Endothelial cell of umbilical vein (primary cell): ENCODE data around the gene TFDP1. TPM values are rescaled to one million over a fixed set of nuclear protein-coding genes. Genes with fewer than 3 reads are reported as not detected.

Experiments used
- BruUV-seq: library from RNA; stranded (reverse); fragments of 400-500 nt; replicated peaks from 2 replicates; lab custom pipeline; 2021; lab: Mats Ljungman, UMichigan
- CTCF ChIA-PET: fragments of 300-600, 350-600 bp; sonication (Branson Sonifier 250); formaldehyde crosslinking; loops from one replicate; lab custom pipeline; 2021; ENCODE audit warnings: antibody characterized with exemption, inconsistent platforms; lab: Charles Lee
- POLR2A ChIA-PET: fragments of 300-600, 350-600 bp; sonication (Branson Sonifier 250); formaldehyde crosslinking; loops from one replicate; lab custom pipeline; 2021; ENCODE audit warnings: antibody characterized with exemption, inconsistent platforms; lab: Charles Lee
- DNase-seq: peaks from one replicate; pipeline ENCODE4 v3.0.0-alpha.2; 2011; ENCODE audit warnings: low read depth, low spot score
- FAIRE-seq: peaks from 2 replicates; lab custom pipeline; 2011; peaks lifted over from hg19 to GRCh38; lab: Jason Lieb, UNC
- H2AFZ ChIP-seq: 2 replicates; pipeline ENCODE4 v1.6.0; 2012; ENCODE audit warnings: low read depth, low read length, control low read depth, inconsistent platforms
- H3K27ac ChIP-seq: 2 replicates; pipeline ENCODE4 v1.5.1; 2011; ENCODE audit warnings: low read depth, mild to moderate bottlenecking, control low read depth, low read length, moderate library complexity; ENCODE audit not compliant: insufficient read depth
- H3K27me3 ChIP-seq, 2 experiments: 2 replicates each; pipeline versions ENCODE4 v1.6.0 to v1.6.1; 2011; ENCODE audit warnings: low read length in 2 of 2, mixed read lengths in 1 of 2; ENCODE audit not compliant: control insufficient read depth in 2 of 2, insufficient read depth in 2 of 2
- H3K36me3 ChIP-seq, 2 experiments: 2 replicates in 1 of 2; 3 replicates in 1 of 2; pipeline ENCODE4 v1.5.1; 2011; ENCODE audit warnings: low read length in 2 of 2, mild to moderate bottlenecking in 1 of 2, moderate library complexity in 1 of 2; ENCODE audit not compliant: control insufficient read depth in 2 of 2, insufficient read depth in 2 of 2; ENCODE audit errors: extremely low read depth in 1 of 2
- H3K4me1 ChIP-seq: 3 replicates; pipeline ENCODE4 v1.5.1; 2011; ENCODE audit warnings: mild to moderate bottlenecking, low read length; ENCODE audit not compliant: control insufficient read depth, insufficient read depth; ENCODE audit errors: extremely low read depth
- H3K4me2 ChIP-seq: 2 replicates; pipeline ENCODE4 v1.6.1; 2011; ENCODE audit warnings: low read length, control low read depth, mixed read lengths; ENCODE audit not compliant: insufficient read depth
- H3K4me3 ChIP-seq, 3 experiments: fragments of 200-600 bp in 1 of 3; sonication (generic), shearing (Covaris generic) in 1 of 3; replicated peaks in 1 of 3; 2 replicates each; pipeline ENCODE4 v1.5.1; 2011 to 2016; ENCODE audit warnings: control low read depth in 3 of 3, low read length in 3 of 3, mild to moderate bottlenecking in 2 of 3, inconsistent platforms in 1 of 3, low read depth in 1 of 3, moderate library complexity in 1 of 3; ENCODE audit not compliant: insufficient read depth in 1 of 3
- H3K79me2 ChIP-seq: 2 replicates; pipeline ENCODE4 v1.6.0; 2012; ENCODE audit warnings: low read length, inconsistent platforms; ENCODE audit not compliant: control insufficient read depth, insufficient read depth
- H3K9ac ChIP-seq: replicated peaks from 2 replicates; pipeline ENCODE3; 2011; ENCODE audit warnings: low read length, control low read depth; ENCODE audit not compliant: insufficient read depth; ENCODE audit errors: extremely low read depth
- H3K9me1 ChIP-seq: replicated peaks from 3 replicates; pipeline ENCODE4 v1.6.0; 2011; ENCODE audit warnings: mild to moderate bottlenecking, low read length; ENCODE audit not compliant: control insufficient read depth, insufficient read depth; ENCODE audit errors: extremely low read depth
- H3K9me3 ChIP-seq: replicated peaks from 2 replicates; pipeline ENCODE4 v1.5.1; 2012; ENCODE audit warnings: low read length, inconsistent platforms; ENCODE audit not compliant: control insufficient read depth, insufficient read depth
- H4K20me1 ChIP-seq: replicated peaks from 2 replicates; pipeline ENCODE3; 2011; ENCODE audit warnings: mild to moderate bottlenecking, low read length; ENCODE audit not compliant: control insufficient read depth, insufficient read depth; ENCODE audit errors: extremely low read depth
- CTCF ChIP-seq, 2 donors: IDR thresholded peaks; 1 replicate in 1 of 2; 2 replicates in 1 of 2; pipeline ENCODE4 v1.5.1; 2011; ENCODE audit warnings: low read length in 2 of 2, mild to moderate bottlenecking in 2 of 2, moderate library complexity in 2 of 2, control low read depth in 1 of 2, inconsistent platforms in 1 of 2, low read depth in 1 of 2; ENCODE audit not compliant: insufficient read depth in 1 of 2; ENCODE audit errors: extremely low read depth in 1 of 2
- EZH2 ChIP-seq: IDR thresholded peaks from 2 replicates; pipeline ENCODE4 v1.6.1; 2012; ENCODE audit warnings: borderline replicate concordance, low read depth, mild to moderate bottlenecking, moderate library complexity, low read length, inconsistent platforms; ENCODE audit not compliant: severe bottlenecking
- FOS ChIP-seq: IDR thresholded peaks from 2 replicates; pipeline ENCODE4 v1.6.1; 2011; ENCODE audit warnings: mild to moderate bottlenecking, low read length, moderate library complexity, borderline replicate concordance; ENCODE audit not compliant: insufficient read depth
- GATA2 ChIP-seq: IDR thresholded peaks from 2 replicates; pipeline ENCODE4 v1.7.0; 2011; ENCODE audit warnings: low read depth, mild to moderate bottlenecking, moderate library complexity, mixed read lengths, low read length; ENCODE audit not compliant: insufficient read length, insufficient read depth
- JUN ChIP-seq: IDR thresholded peaks from 2 replicates; pipeline ENCODE4 v1.6.1; 2011; ENCODE audit warnings: borderline replicate concordance, low read depth; ENCODE audit not compliant: insufficient read length, insufficient read depth
- MYC ChIP-seq: IDR thresholded peaks from one replicate; pipeline ENCODE4 v1.6.1; 2011; ENCODE audit warnings: mild to moderate bottlenecking, low read depth, low read length
- POLR2A ChIP-seq: IDR thresholded peaks from 2 replicates; pipeline ENCODE4 v1.6.1; 2012; ENCODE audit warnings: low read depth, mild to moderate bottlenecking, control low read depth, low read length
- POLR2AphosphoS5 ChIP-seq: IDR thresholded peaks from 2 replicates; pipeline ENCODE4 v1.6.1; 2012; ENCODE audit warnings: low read depth, mild to moderate bottlenecking, control low read depth, low read length, moderate library complexity; ENCODE audit not compliant: insufficient read depth
- dilution Hi-C: fragments of 300-500 bp; cut with MboI; formaldehyde crosslinking; loops from one replicate; pipeline ENCODE4 v1.15.0; 2019; ENCODE audit warnings: low sequenced_read_pairs; ENCODE audit not compliant: extremely low pct_ligation_motif_present
- intact Hi-C: fragments of 100-400 bp; cut with micrococcal nuclease; formaldehyde crosslinking; loops from one replicate; pipeline ENCODE4 v1.10.0; 2022
- polyA plus RNA-seq, 4 experiments: library from polyadenylated mRNA; depleted of rRNA in 3 of 4; stranded (reverse) in 3 of 4; unstranded in 1 of 4; fragments of >200 nt; gene quantifications; 2 replicates each; pipeline versions ENCODE4 v1.2.1 to v1.2.3, GENCODE V29; 2011 to 2012; ENCODE audit warnings: missing spikeins in 1 of 4
- total RNA-seq: library from RNA; stranded (reverse); gene quantifications from 2 replicates; pipeline ENCODE4 v1.2.3, GENCODE V29; 2021
- TF ChIP-seq, protein P1 (sequence below): IDR thresholded peaks from 2 replicates; pipeline ENCODE4 v1.6.1; 2011; ENCODE audit not compliant: insufficient read depth, insufficient read length

Gene TFDP1
- total and polyA plus RNA-seq, 2 donors (not counting 3 experiments of a cell fraction or from before 2014, with no cell fraction given): 64.3 to 137 TPM

GRCh38 chr13:113646376-113646775 lies 61.8 kb downstream of the TFDP1 start:
- H3K4me2 ChIP-seq: no peak overlapping the region
- dilution Hi-C loops (no loop called here), intact Hi-C loops (no loop called here)
- H3K9me3 ChIP-seq: no peaks in the 10 kb centered on the region
- POLR2A ChIA-PET: no interaction called here
- FAIRE-seq: no peak
- no peak overlapping the region for H2AFZ ChIP-seq
- no peaks in the 10 kb centered on the region for H3K27me3 ChIP-seq
- DNase-seq: no peak
- no peaks in the 10 kb centered on the region for H3K9me1 ChIP-seq
- H3K79me2 ChIP-seq: no peaks in the 10 kb centered on the region
- no peaks in the 10 kb centered on the region for H3K36me3 ChIP-seq
- H3K9ac ChIP-seq: no peak overlapping the region
- no peaks in the 10 kb centered on the region for H4K20me1 ChIP-seq
- no peak for TF ChIP-seq JUN
- TF ChIP-seq, protein P1, sequence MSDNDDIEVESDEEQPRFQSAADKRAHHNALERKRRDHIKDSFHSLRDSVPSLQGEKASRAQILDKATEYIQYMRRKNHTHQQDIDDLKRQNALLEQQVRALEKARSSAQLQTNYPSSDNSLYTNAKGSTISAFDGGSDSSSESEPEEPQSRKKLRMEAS: no peak
- no peak for TF ChIP-seq GATA2
- no peak for TF ChIP-seq EZH2
- no peak for TF ChIP-seq MYC
- TF ChIP-seq POLR2A: no peak
- TF ChIP-seq CTCF (IDR thresholded peaks at IDR 0.05; ENCODE audit: extremely low read depth in 1 of 2, insufficient read depth in 1 of 2, low read depth in 1 of 2, low read length in 2 of 2): no peak
- no peak for TF ChIP-seq POLR2AphosphoS5
- no peak for TF ChIP-seq FOS
- CTCF ChIA-PET: no interaction called here
- H3K4me1 ChIP-seq: peaks cover 4% of the 10 kb centered on the region
- H3K4me3 ChIP-seq: no peak overlapping the region
- BruUV-seq: no TSS peak
- H3K27ac ChIP-seq: no peak overlapping the region
